Left hindlimb (tissue), 1 donor: ENCODE data around the gene EXOSC2.
"Not testable (repeated sequence)": the region's sequence is repeated elsewhere in the genome, so short reads cannot be mapped to it uniquely, and the experiment has no call there.

Experiments
- DNase-seq: peaks from one replicate; pipeline ENCODE4 v3.0.0-alpha.2; 2018

Gene EXOSC2

GRCh38 chr9:130668196-130668595 is 25.4 kb upstream of the EXOSC2 start:
- no peak for DNase-seq

- no peak for DNase-seq
These were observed 24.9 kb upstream of the EXOSC2 start for GRCh38 chr9:130668659-130669058.

- no peak for DNase-seq
These were observed 23.6 kb upstream of the EXOSC2 start for GRCh38 chr9:130669965-130670364.

- DNase-seq, result no peak
These were observed 22.9 kb upstream of the EXOSC2 start for GRCh38 chr9:130670644-130671043.

- DNase-seq, result no peak
These were observed 21.1 kb upstream of the EXOSC2 start for GRCh38 chr9:130672466-130672865.

GRCh38 chr9:130672933-130673615 is 20.5 kb upstream of the EXOSC2 start:
- no peak for DNase-seq

GRCh38 chr9:130675396-130675795 is 18.2 kb upstream of the EXOSC2 start:
- no peak for DNase-seq

GRCh38 chr9:130677252-130677651 is 16.3 kb upstream of the EXOSC2 start:
- DNase-seq, result no peak

GRCh38 chr9:130680836-130681768 is 12.5 kb upstream of the EXOSC2 start:
- peak; percentile 71 for DNase-seq

GRCh38 chr9:130681769-130682420 is 11.7 kb upstream of the EXOSC2 start:
- no peak for DNase-seq

GRCh38 chr9:130682421-130683121 is 11.0 kb upstream of the EXOSC2 start:
- peak; percentile 79 for DNase-seq

GRCh38 chr9:130685104-130685503 is 8.5 kb upstream of the EXOSC2 start:
- no peak for DNase-seq

GRCh38 chr9:130685945-130686344 is 7.6 kb upstream of the EXOSC2 start:
- DNase-seq, result not testable (repeated sequence)

- no peak for DNase-seq
These were observed 6.0 kb upstream of the EXOSC2 start for GRCh38 chr9:130687615-130688014.

GRCh38 chr9:130688072-130688471 is 5.5 kb upstream of the EXOSC2 start:
- no peak for DNase-seq

- no peak for DNase-seq
These were observed 4.0 kb upstream of the EXOSC2 start for GRCh38 chr9:130689572-130689936.

GRCh38 chr9:130689937-130690700 is 3.5 kb upstream of the EXOSC2 start:
- no peak for DNase-seq

- peak; percentile 57 for DNase-seq
These were observed 1.3 kb upstream of the EXOSC2 start for GRCh38 chr9:130692321-130692720.

- no peak for DNase-seq
These were observed 517 bp upstream of the EXOSC2 start for GRCh38 chr9:130693101-130693425.

- DNase-seq, result no peak
These were observed 625 bp downstream of the EXOSC2 start for GRCh38 chr9:130694205-130694604.

GRCh38 chr9:130696139-130696650 is 2.6 kb downstream of the EXOSC2 start:
- DNase-seq, result no peak

GRCh38 chr9:130696996-130697395 is 3.4 kb downstream of the EXOSC2 start:
- DNase-seq, result no peak
